Parathyroid adenoma (tissue), 2 donors: Measurements from ENCODE around the gene CHRDL2.
A peak's percentile ranks its signal among the peaks of the same experiment; 100 is the strongest.

Experiments used
- H2AFZ ChIP-seq: fragments of 300-600 bp; sonication (generic); one replicate; pipeline ENCODE4 v1.7.0; 2017; ENCODE audit warnings: antibody characterized with exemption, mild to moderate bottlenecking
- H3K27ac ChIP-seq: fragments of 300-600 bp; sonication (generic); one replicate; pipeline ENCODE4 v1.7.0; 2017
- H3K27me3 ChIP-seq: fragments of 300-600 bp; sonication (generic); one replicate; pipeline ENCODE4 v1.7.0; 2017; ENCODE audit warnings: low read length; ENCODE audit not compliant: control insufficient read depth, insufficient read depth
- H3K36me3 ChIP-seq: fragments of 300-600 bp; sonication (generic); one replicate; pipeline ENCODE4 v1.7.0; 2017; ENCODE audit warnings: low read length; ENCODE audit not compliant: control insufficient read depth, insufficient read depth
- H3K4me1 ChIP-seq: fragments of 300-600 bp; sonication (generic); one replicate; pipeline ENCODE4 v1.7.0; 2017; ENCODE audit warnings: control low read depth
- H3K4me2 ChIP-seq: fragments of 300-600 bp; sonication (generic); one replicate; pipeline ENCODE4 v1.7.0; 2017; ENCODE audit warnings: low read length
- H3K4me3 ChIP-seq: fragments of 300-600 bp; sonication (generic); one replicate; pipeline ENCODE4 v1.7.0; 2017; ENCODE audit warnings: low read depth, low read length
- H3K79me2 ChIP-seq: fragments of 300-600 bp; sonication (generic); one replicate; pipeline ENCODE4 v1.7.0; 2017; ENCODE audit warnings: control low read depth
- H3K9ac ChIP-seq: fragments of 300-600 bp; sonication (generic); one replicate; pipeline ENCODE4 v1.7.0; 2017; ENCODE audit warnings: mild to moderate bottlenecking
- H3K9me3 ChIP-seq: fragments of 300-600 bp; sonication (generic); one replicate; pipeline ENCODE4 v1.7.0; 2017; ENCODE audit warnings: low read length; ENCODE audit not compliant: control insufficient read depth
- TF ChIP-seq, protein P1 (sequence below): fragments of 300-600 bp; sonication (generic); IDR thresholded peaks from one replicate; pipeline ENCODE4 v1.7.0; 2017; ENCODE audit warnings: antibody characterized with exemption, mild to moderate bottlenecking
- donor health status: primary hyperparathyroidism.

Gene CHRDL2

DNA sequence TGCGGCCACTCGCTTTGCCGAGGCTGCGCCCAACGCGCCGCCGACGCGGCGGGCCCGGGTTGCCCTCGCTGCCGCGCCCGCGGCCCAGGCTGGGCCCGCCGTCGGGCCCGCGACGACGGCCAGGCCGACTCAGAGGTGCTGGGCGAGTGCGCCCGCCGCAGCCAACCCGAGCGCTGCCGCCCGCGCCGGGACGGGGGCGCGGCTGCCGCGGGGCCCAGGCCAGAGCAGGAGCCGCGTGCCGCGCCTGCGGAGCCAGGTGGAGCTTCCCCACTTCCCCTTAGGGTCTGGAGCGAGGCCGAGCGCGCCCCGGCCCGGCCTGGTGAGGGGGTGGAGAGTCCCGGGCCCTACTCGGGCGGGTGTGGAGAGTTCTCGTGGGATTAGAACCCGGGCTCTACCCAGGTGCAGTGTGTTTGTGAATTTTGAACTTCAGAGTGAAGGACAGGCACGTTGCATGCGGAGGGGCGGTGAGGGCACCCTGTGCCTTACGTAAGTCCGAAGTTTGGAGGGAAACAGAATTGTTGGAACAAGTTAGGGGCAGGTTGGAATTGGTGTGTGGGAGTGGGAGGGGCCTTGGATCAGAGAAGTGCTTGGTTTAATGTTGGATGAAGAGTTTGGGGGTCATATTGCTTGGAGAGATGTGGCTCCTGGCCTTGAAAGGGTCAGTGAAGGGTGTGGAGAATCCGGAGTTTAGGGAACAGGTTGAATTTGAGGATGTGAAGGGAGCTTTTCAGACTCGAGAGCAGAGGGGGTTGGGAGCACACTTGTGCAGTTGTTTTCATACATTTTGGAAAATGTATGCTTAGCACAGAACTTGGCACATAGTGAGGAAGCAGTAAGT lies 18.1 kb upstream of the CHRDL2 start:
- Histone ChIP-seq H3K4me2 (peak overlapping the region; percentile 76), H3K27me3 (no peaks in the 10 kb centered on the region), H3K36me3 (no peaks in the 10 kb centered on the region), H3K9ac (peak overlapping the region; percentile 19), H3K4me3 (peak overlapping the region; percentile 70), H3K9me3 (no peaks in the 10 kb centered on the region), H3K79me2 (peaks cover 24% of the 10 kb centered on the region), H3K27ac (peak overlapping the region; percentile 54), H3K4me1 (peaks cover 9% of the 10 kb centered on the region), H2AFZ (peak overlapping the region; percentile 88)
- TF ChIP-seq, protein P1, sequence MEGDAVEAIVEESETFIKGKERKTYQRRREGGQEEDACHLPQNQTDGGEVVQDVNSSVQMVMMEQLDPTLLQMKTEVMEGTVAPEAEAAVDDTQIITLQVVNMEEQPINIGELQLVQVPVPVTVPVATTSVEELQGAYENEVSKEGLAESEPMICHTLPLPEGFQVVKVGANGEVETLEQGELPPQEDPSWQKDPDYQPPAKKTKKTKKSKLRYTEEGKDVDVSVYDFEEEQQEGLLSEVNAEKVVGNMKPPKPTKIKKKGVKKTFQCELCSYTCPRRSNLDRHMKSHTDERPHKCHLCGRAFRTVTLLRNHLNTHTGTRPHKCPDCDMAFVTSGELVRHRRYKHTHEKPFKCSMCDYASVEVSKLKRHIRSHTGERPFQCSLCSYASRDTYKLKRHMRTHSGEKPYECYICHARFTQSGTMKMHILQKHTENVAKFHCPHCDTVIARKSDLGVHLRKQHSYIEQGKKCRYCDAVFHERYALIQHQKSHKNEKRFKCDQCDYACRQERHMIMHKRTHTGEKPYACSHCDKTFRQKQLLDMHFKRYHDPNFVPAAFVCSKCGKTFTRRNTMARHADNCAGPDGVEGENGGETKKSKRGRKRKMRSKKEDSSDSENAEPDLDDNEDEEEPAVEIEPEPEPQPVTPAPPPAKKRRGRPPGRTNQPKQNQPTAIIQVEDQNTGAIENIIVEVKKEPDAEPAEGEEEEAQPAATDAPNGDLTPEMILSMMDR: no peak

DNA sequence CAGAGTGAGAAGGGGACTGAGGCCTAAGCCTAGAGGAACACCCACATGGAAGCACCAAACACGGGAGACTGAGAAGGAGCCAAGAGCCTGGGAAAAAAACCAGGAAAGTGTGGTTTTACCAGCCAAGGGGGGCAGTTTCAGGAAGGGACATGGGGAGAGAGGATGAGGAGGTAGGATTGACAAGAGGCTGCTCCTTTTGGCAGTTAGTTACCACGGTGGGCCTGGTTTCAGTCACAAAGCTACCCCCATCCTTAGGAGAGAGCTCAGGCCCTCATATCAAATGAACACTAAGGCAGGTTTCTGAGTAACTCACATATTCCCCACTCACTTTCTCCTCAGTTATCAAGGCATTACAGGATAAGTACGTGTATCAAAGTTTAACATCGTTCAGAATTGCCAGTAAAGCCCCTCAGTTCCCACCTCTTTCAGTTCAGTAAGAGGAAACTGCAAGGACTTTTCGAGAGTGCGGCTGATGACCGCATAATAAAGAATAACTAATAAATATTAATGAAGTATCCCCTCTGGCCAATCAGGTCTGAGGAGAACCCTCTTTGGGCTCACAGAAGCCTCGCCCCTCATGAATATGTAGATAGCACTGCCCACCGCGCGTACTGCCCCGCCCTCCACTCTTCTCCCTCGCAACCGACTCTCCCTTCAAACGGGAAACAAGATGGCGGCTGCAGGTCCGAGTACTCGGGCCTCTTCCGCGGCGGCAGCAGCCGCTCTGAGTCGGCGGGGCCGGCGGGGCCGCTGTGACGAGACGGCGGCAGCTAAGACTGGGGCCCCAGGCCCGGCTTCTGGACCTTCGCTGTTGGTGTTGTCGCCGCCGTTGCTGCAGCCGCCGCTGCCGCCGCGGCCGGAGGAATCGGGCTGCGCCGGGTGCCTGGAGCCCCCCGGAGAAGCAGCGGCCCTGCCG lies 17.2 kb upstream of the CHRDL2 start, which contains the start of gene RNF169:
Gene RNF169, plus strand, starts transcription at position 639 of the 916 bp plus-strand sequence. Its CDS starts 32 bp downstream, at position 671.
- Histone ChIP-seq H2AFZ (peak within 1 kb of the TSS; percentile 88), H3K79me2 (peaks cover 24% of the 10 kb centered on the region), H3K4me1 (peaks cover 9% of the 10 kb centered on the region), H3K4me2 (peak within 1 kb of the TSS; percentile 76), H3K27ac (peak within 1 kb of the TSS; percentile 87), H3K4me3 (peak within 1 kb of the TSS; percentile 70), H3K9me3 (no peaks in the 10 kb centered on the region), H3K36me3 (no peaks in the 10 kb centered on the region), H3K27me3 (no peaks in the 10 kb centered on the region), H3K9ac (peak within 1 kb of the TSS; percentile 19)
- TF ChIP-seq, protein P1: no peak

DNA sequence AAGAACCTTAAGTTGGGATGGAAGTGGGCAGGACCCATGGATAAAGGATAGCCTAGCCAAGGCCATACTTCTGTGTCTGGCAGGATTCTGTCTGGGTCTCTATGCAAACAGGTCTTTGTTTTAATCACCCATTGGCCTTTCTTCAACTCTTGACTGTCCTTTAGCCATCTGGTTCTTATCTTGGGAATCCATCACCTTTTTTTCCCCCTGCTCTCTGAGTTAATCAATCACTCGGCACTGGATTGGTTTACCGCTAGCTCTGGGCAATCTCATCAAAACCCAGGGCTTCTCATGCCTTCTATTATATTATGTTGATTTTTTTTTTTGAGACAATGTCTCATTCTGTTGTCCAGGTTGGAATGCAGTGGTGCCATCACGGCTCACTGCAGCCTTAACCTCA lies 15.6 kb upstream of the CHRDL2 start:
- no peak overlapping the region for H3K4me3 ChIP-seq
- no peaks in the 10 kb centered on the region for H3K27me3 ChIP-seq

DNA sequence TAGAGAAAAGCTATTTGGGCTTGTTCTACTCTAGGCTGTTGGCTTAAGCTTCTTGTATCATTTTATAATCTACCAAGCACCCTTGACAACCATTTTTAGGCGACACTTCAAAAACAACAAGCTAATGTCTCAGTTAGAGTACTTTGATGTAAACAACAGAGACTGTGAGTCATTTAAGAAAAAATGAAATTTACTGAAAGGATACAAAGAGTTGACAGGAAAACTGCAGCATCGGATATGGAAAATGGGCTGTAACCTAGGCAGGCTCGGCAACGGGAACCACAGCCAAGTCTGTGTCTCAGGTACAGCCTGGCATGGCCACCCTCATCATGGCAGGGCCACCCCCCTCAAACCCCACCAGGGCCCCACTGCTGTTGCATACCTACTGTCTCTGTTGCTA lies 13.1 kb upstream of the CHRDL2 start:
- H3K9ac ChIP-seq: no peak overlapping the region
- H2AFZ ChIP-seq: no peak overlapping the region
- TF ChIP-seq, protein P1: no peak
- H3K79me2 ChIP-seq: peaks cover 18% of the 10 kb centered on the region
- no peaks in the 10 kb centered on the region for H3K9me3 ChIP-seq
- H3K36me3 ChIP-seq: no peaks in the 10 kb centered on the region
- no peaks in the 10 kb centered on the region for H3K27me3 ChIP-seq
- no peak overlapping the region for H3K4me3 ChIP-seq
- H3K4me1 ChIP-seq: peaks cover 9% of the 10 kb centered on the region
- no peak overlapping the region for H3K4me2 ChIP-seq
- H3K27ac ChIP-seq: no peak overlapping the region

More for the DNA sequence above, 15.6 kb upstream of the CHRDL2 start:
- no peak overlapping the region for H3K9ac ChIP-seq
- H2AFZ ChIP-seq: no peak overlapping the region
- H3K27ac ChIP-seq: no peak overlapping the region
- peaks cover 9% of the 10 kb centered on the region for H3K4me1 ChIP-seq
- no peaks in the 10 kb centered on the region for H3K9me3 ChIP-seq
- H3K4me2 ChIP-seq: no peak overlapping the region
- no peaks in the 10 kb centered on the region for H3K36me3 ChIP-seq
- peaks cover 22% of the 10 kb centered on the region for H3K79me2 ChIP-seq
- TF ChIP-seq, protein P1: no peak
